H1 (cell line): ENCODE data around the gene DND1. TPM values are rescaled to one million over a fixed set of nuclear protein-coding genes. Genes with fewer than 3 reads are reported as not detected.

Experiments used
- CTCF ChIA-PET: fragments of 300-600 bp; sonication (Branson Sonifier 250); formaldehyde crosslinking; loops from one replicate; lab custom pipeline; 2021; ENCODE audit not compliant: partially characterized antibody; lab: Charles Lee
- POLR2A ChIA-PET: fragments of 300-600 bp; sonication (Branson Sonifier 250); formaldehyde crosslinking; loops from one replicate; lab custom pipeline; 2021; ENCODE audit warnings: inconsistent platforms; ENCODE audit not compliant: partially characterized antibody; lab: Charles Lee
- DNase-seq, 2 experiments: peaks; one replicate each; pipeline versions ENCODE4 v3.0.0 to v3.0.0-alpha.2; 2010 to 2022; ENCODE audit warnings: low spot score in 2 of 2, low read depth in 1 of 2, mixed read lengths in 1 of 2
- FAIRE-seq: peaks from 2 replicates; lab custom pipeline; 2011; peaks lifted over from hg19 to GRCh38; lab: Jason Lieb, UNC
- H2AFZ ChIP-seq: 2 replicates; pipeline ENCODE4 v1.8.1; 2012; ENCODE audit warnings: low read length, inconsistent platforms
- H2AK5ac ChIP-seq: 2 replicates; pipeline ENCODE4 v1.6.1; 2013; ENCODE audit warnings: low read depth, low read length
- H2BK120ac ChIP-seq: replicated peaks from 2 replicates; pipeline ENCODE3; 2013; ENCODE audit warnings: low read depth, low read length, inconsistent platforms
- H2BK12ac ChIP-seq: 2 replicates; pipeline ENCODE4 v1.6.1; 2013; ENCODE audit warnings: low read depth, low read length
- H2BK15ac ChIP-seq: 2 replicates; pipeline ENCODE4 v1.6.1; 2013; ENCODE audit warnings: low read length
- H2BK20ac ChIP-seq: 2 replicates; pipeline ENCODE4 v1.6.1; 2013; ENCODE audit warnings: low read length
- H2BK5ac ChIP-seq: 2 replicates; pipeline ENCODE4 v1.6.1; 2013; ENCODE audit warnings: low read depth, low read length
- H3K14ac ChIP-seq: 2 replicates; pipeline ENCODE4 v1.6.1; 2013; ENCODE audit warnings: inconsistent platforms; ENCODE audit not compliant: insufficient read length
- H3K18ac ChIP-seq: 2 replicates; pipeline ENCODE4 v1.6.1; 2013; ENCODE audit warnings: low read length; ENCODE audit errors: extremely low read depth
- H3K23ac ChIP-seq: 2 replicates; pipeline ENCODE4 v1.6.1; 2013; ENCODE audit warnings: inconsistent platforms; ENCODE audit not compliant: insufficient read length
- H3K23me2 ChIP-seq: 2 replicates; pipeline ENCODE4 v1.6.1; 2013; ENCODE audit warnings: low read depth, low read length
- H3K27ac ChIP-seq: 2 replicates; pipeline ENCODE4 v1.6.1; 2011; ENCODE audit warnings: low read depth, low read length, inconsistent platforms
- H3K27me3 ChIP-seq, 4 experiments: replicated peaks in 1 of 4; 1 replicate in 1 of 4; 2 replicates in 3 of 4; pipeline versions ENCODE4 v1.6.1 to v1.8.1; 2011 to 2013; ENCODE audit warnings: low read length in 3 of 4, mild to moderate bottlenecking in 3 of 4, inconsistent platforms in 2 of 4, mixed read lengths in 2 of 4, moderate library complexity in 1 of 4; ENCODE audit not compliant: control insufficient read depth in 3 of 4, insufficient read depth in 3 of 4; ENCODE audit errors: extremely low read depth in 1 of 4
- H3K36me3 ChIP-seq, 4 experiments: 2 replicates each; pipeline versions ENCODE4 v1.6.1 to v1.8.1; 2011 to 2013; ENCODE audit warnings: mild to moderate bottlenecking in 4 of 4, low read length in 3 of 4, moderate library complexity in 2 of 4, control low read depth in 1 of 4, inconsistent platforms in 1 of 4; ENCODE audit not compliant: insufficient read depth in 4 of 4, control insufficient read depth in 2 of 4
- H3K4ac ChIP-seq: replicated peaks from 2 replicates; pipeline ENCODE3; 2013; ENCODE audit warnings: low read length, low read depth, mixed read lengths, inconsistent platforms; ENCODE audit not compliant: insufficient read length
- H3K4me1 ChIP-seq, 4 experiments: replicated peaks in 1 of 4; 1 replicate in 1 of 4; 2 replicates in 3 of 4; pipeline versions ENCODE4 v1.6.1 to v1.8.1; 2011 to 2013; ENCODE audit warnings: low read length in 3 of 4, inconsistent platforms in 2 of 4, mixed read lengths in 1 of 4; ENCODE audit not compliant: insufficient read depth in 4 of 4, control insufficient read depth in 3 of 4
- H3K4me2 ChIP-seq, 2 experiments: 2 replicates each; pipeline versions ENCODE4 v1.6.1 to v1.8.1; 2011 to 2013; ENCODE audit warnings: low read depth in 2 of 2, low read length in 2 of 2, control low read depth in 1 of 2, inconsistent platforms in 1 of 2, mild to moderate bottlenecking in 1 of 2; ENCODE audit not compliant: insufficient read depth in 1 of 2
- H3K4me3 ChIP-seq, 4 experiments: fragments of 200-600, 300-600 bp in 1 of 4; sonication (generic), shearing (Covaris generic), sonication (Bioruptor Twin) in 1 of 4; 2 replicates each; pipeline versions ENCODE4 v1.5.1 to v1.8.1; 2011 to 2016; ENCODE audit warnings: low read length in 4 of 4, low read depth in 3 of 4, control low read depth in 2 of 4, inconsistent platforms in 2 of 4, mild to moderate bottlenecking in 2 of 4, mixed read lengths in 1 of 4, moderate library complexity in 1 of 4; ENCODE audit not compliant: insufficient read depth in 2 of 4; ENCODE audit errors: extremely low read depth in 1 of 4
- H3K56ac ChIP-seq: replicated peaks from 2 replicates; pipeline ENCODE3; 2013; ENCODE audit warnings: low read depth, mild to moderate bottlenecking, mixed read lengths, low read length, inconsistent platforms; ENCODE audit not compliant: insufficient read length
- H3K79me1 ChIP-seq: 2 replicates; pipeline ENCODE4 v1.6.1; 2013; ENCODE audit warnings: low read depth, low read length, control low read depth
- H3K79me2 ChIP-seq, 2 experiments: 2 replicates each; pipeline versions ENCODE4 v1.6.1 to v1.8.1; 2012 to 2013; ENCODE audit warnings: low read length in 2 of 2, mild to moderate bottlenecking in 2 of 2, inconsistent platforms in 1 of 2; ENCODE audit not compliant: insufficient read depth in 2 of 2, control insufficient read depth in 1 of 2
- H3K9ac ChIP-seq, 4 experiments: replicated peaks in 1 of 4; 1 replicate in 1 of 4; 2 replicates in 3 of 4; pipeline versions ENCODE4 v1.6.1 to v1.8.1; 2011 to 2013; ENCODE audit warnings: low read depth in 3 of 4, low read length in 3 of 4, control low read depth in 2 of 4, mild to moderate bottlenecking in 2 of 4, moderate library complexity in 2 of 4, inconsistent platforms in 1 of 4; ENCODE audit errors: extremely low read depth in 1 of 4
- H3K9me3 ChIP-seq, 2 experiments: 2 replicates each; pipeline versions ENCODE4 v1.6.1 to v1.8.1; 2012 to 2013; ENCODE audit warnings: mild to moderate bottlenecking in 2 of 2, moderate library complexity in 2 of 2, control low read depth in 1 of 2, inconsistent platforms in 1 of 2, low read depth in 1 of 2, low read length in 1 of 2, mixed read lengths in 1 of 2; ENCODE audit not compliant: insufficient read depth in 2 of 2
- H4K20me1 ChIP-seq, 2 experiments: replicated peaks in 1 of 2; 2 replicates each; pipeline versions ENCODE3 to v1.8.1; 2011 to 2013; ENCODE audit warnings: inconsistent platforms in 2 of 2, low read length in 2 of 2, mild to moderate bottlenecking in 1 of 2; ENCODE audit not compliant: insufficient read depth in 2 of 2, control insufficient read depth in 1 of 2
- H4K5ac ChIP-seq: 2 replicates; pipeline ENCODE4 v1.6.1; 2013; ENCODE audit warnings: low read length, low read depth, mixed read lengths, inconsistent platforms; ENCODE audit not compliant: insufficient read length
- H4K8ac ChIP-seq: 2 replicates; pipeline ENCODE4 v1.8.0; 2013; ENCODE audit warnings: mild to moderate bottlenecking, moderate library complexity, low read length, inconsistent platforms; ENCODE audit not compliant: insufficient read depth; ENCODE audit errors: extremely low read depth
- H4K91ac ChIP-seq: replicated peaks from 2 replicates; pipeline ENCODE3; 2013; ENCODE audit warnings: low read length, mixed read lengths, inconsistent platforms; ENCODE audit not compliant: insufficient read length
- CTBP2 ChIP-seq: IDR thresholded peaks from 2 replicates; pipeline ENCODE4 v1.7.0; 2011; ENCODE audit warnings: borderline replicate concordance, mild to moderate bottlenecking, moderate library complexity, mixed read lengths, low read length; ENCODE audit not compliant: insufficient read depth, insufficient read length
- GTF2F1 ChIP-seq: IDR thresholded peaks from 2 replicates; pipeline ENCODE4 v1.6.1; 2012; ENCODE audit warnings: low read depth, low read length, improper control_type of control experiment, borderline replicate concordance
- JUN ChIP-seq: IDR thresholded peaks from 2 replicates; pipeline ENCODE4 v1.6.1; 2011; ENCODE audit warnings: low read depth, mild to moderate bottlenecking, improper control_type of control experiment, low read length
- KDM4A ChIP-seq: IDR thresholded peaks from one replicate; pipeline ENCODE4 v1.7.1; 2012; ENCODE audit warnings: low read depth, mild to moderate bottlenecking, moderate library complexity, low read length, inconsistent platforms; ENCODE audit not compliant: severe bottlenecking
- RXRA ChIP-seq: IDR thresholded peaks from 2 replicates; pipeline ENCODE4 v1.6.1; 2011; ENCODE audit warnings: low read depth, mild to moderate bottlenecking, low read length, moderate library complexity; ENCODE audit not compliant: insufficient read depth
- YY1 ChIP-seq: IDR thresholded peaks from 2 replicates; pipeline ENCODE4 v1.6.1; 2011; ENCODE audit warnings: low read depth, mild to moderate bottlenecking, low read length
- WGBS, 2 experiments: shearing (Covaris generic) in 1 of 2; methylation state at CpG; one replicate each; pipeline versions ENCODE4 v1.1.6 to v1.1.7; 2013 to 2015; ENCODE audit warnings: low lambda C conversion rate in 2 of 2, mixed read lengths in 2 of 2, inconsistent platforms in 1 of 2, low coverage in 1 of 2, missing lambda C conversion rate in 1 of 2; ENCODE audit not compliant: insufficient replicate concordance in 2 of 2, insufficient coverage in 1 of 2, insufficient read length in 1 of 2; ENCODE audit errors: extremely low coverage in 1 of 2, missing lambda C conversion rate in 1 of 2; 5-methylcytosine and 5-hydroxymethylcytosine counted together
- polyA plus RNA-seq, 7 experiments: library from polyadenylated mRNA; depleted of rRNA in 3 of 7; stranded (reverse) in 5 of 7; unstranded in 2 of 7; fragments of >200 nt in 5 of 7; fragments of 200-250 nt in 2 of 7; gene quantifications; 1 replicate in 5 of 7; 2 replicates in 1 of 7; 4 replicates in 1 of 7; pipeline versions ENCODE4 v1.2.1 to v1.2.3, GENCODE V29; 2011 to 2013; ENCODE audit warnings: missing spikeins in 2 of 7, mixed read lengths in 2 of 7
- total RNA-seq: library from RNA; stranded (reverse); fragmentation: NEBNext Ultra II Directional; extraction: Animal tissue kit (Norgen Biotek cat#: 25700); gene quantifications from 2 replicates; pipeline ENCODE4 v1.2.1, GENCODE V29; 2021
- TF ChIP-seq, protein P1 (sequence below), 3 experiments: IDR thresholded peaks; 1 replicate in 2 of 3; 2 replicates in 1 of 3; pipeline versions ENCODE4 v1.5.1 to v1.6.1; 2011; ENCODE audit warnings: low read length in 3 of 3, mild to moderate bottlenecking in 3 of 3, inconsistent platforms in 2 of 3, low read depth in 1 of 3, moderate library complexity in 1 of 3; ENCODE audit not compliant: insufficient read depth in 1 of 3; ENCODE audit errors: control extremely low read depth in 1 of 3

Gene DND1
- total and polyA plus RNA-seq, 2 of the 8 experiments (the other 6 are each of a cell fraction or from before 2014, with no cell fraction given), result 0.41 to 2.1 TPM

DNA sequence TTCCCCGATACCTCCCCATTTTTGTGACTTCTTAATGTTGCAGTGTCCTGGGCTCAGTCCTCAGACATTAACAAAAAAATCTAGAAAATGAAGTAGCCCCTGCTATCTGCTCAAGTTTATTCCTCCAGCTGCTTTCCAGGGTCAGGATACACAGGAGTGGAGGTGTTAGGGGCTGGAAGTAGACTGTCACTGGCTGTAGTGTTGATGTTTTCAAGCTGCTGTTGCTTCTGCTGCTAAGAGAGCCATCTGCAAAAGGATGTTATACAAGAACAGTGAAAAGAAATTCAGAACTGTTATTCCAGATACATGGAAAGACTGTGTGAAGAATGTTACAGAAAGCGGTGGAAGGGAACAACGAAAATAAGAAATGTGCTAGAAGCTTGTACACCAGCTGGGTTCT lies 51.1 kb downstream of the DND1 start:
- Histone ChIP-seq H2AK5ac (no peak overlapping the region), H3K36me3 (no peaks in the 10 kb centered on the region), H2AFZ (no peak overlapping the region), H4K91ac (no peak overlapping the region), H4K20me1 (no peaks in the 10 kb centered on the region), H3K23ac (no peak overlapping the region), H3K4ac (no peak overlapping the region), H2BK20ac (no peak overlapping the region), H3K27ac (no peak overlapping the region), H3K4me1 (no peaks in the 10 kb centered on the region), H3K4me2 (no peak overlapping the region), H2BK5ac (no peak overlapping the region), H3K27me3 (no peaks in the 10 kb centered on the region), H3K23me2 (no peaks in the 10 kb centered on the region), H2BK15ac (no peak overlapping the region), H3K14ac (no peak overlapping the region), H3K18ac (no peak overlapping the region), H3K79me1 (no peaks in the 10 kb centered on the region), H3K56ac (no peak overlapping the region), H4K8ac (no peak overlapping the region), H2BK12ac (no peak overlapping the region), H3K4me3 (no peak overlapping the region), H3K79me2 (no peaks in the 10 kb centered on the region), H4K5ac (no peak overlapping the region), H2BK120ac (no peak overlapping the region), H3K9me3 (peaks cover 22 to 34% of the 10 kb centered on the region in 2 experiments), H3K9ac (no peak overlapping the region)
- POLR2A ChIA-PET, result no interaction called here
- TF ChIP-seq JUN (no peak), YY1 (no peak), KDM4A (no peak), RXRA (no peak), GTF2F1 (no peak), CTBP2 (no peak)
- TF ChIP-seq, protein P1, sequence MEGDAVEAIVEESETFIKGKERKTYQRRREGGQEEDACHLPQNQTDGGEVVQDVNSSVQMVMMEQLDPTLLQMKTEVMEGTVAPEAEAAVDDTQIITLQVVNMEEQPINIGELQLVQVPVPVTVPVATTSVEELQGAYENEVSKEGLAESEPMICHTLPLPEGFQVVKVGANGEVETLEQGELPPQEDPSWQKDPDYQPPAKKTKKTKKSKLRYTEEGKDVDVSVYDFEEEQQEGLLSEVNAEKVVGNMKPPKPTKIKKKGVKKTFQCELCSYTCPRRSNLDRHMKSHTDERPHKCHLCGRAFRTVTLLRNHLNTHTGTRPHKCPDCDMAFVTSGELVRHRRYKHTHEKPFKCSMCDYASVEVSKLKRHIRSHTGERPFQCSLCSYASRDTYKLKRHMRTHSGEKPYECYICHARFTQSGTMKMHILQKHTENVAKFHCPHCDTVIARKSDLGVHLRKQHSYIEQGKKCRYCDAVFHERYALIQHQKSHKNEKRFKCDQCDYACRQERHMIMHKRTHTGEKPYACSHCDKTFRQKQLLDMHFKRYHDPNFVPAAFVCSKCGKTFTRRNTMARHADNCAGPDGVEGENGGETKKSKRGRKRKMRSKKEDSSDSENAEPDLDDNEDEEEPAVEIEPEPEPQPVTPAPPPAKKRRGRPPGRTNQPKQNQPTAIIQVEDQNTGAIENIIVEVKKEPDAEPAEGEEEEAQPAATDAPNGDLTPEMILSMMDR (IDR thresholded peaks at IDR 0.05; ENCODE audit: control extremely low read depth in 1 of 3, insufficient read depth in 1 of 3, low read depth in 1 of 3, low read length in 3 of 3), result no peak
- 92% methylated on average over 3 of the region's 3 CpGs; no CpG with 5 or more reads in 1 of the 2 experiments for WGBS, 2 experiments
- no peak for FAIRE-seq
- CTCF ChIA-PET, result interaction anchor here (0.6 to 1.5 kb wide), 2 partner anchors 16 kb away, joined by 3 read pairs; no protein-coding TSS in a partner anchor
- DNase-seq, result no peak
